Subcutaneous preadipocyte (primary cell): ENCODE results near the gene ZNF92. TPM values are rescaled to one million over a fixed set of nuclear protein-coding genes. Genes with fewer than 3 reads are reported as not detected.

Experiments
- total RNA-seq: library from RNA; depleted of rRNA; stranded (reverse); fragments of >200 nt; gene quantifications from 2 replicates; pipeline ENCODE4 v1.2.3, GENCODE V29; 2012

ZNF92 gene
- total RNA-seq, result 9.0 and 9.2 TPM in 2 replicates

GRCh38 chr7:65373608-65374351 is at the start of gene ZNF92:
Gene ZNF92, plus strand, starts transcription at chr7:65373855. Its CDS starts 143 bp downstream, at chr7:65373998.

